Renal pelvis (tissue), 4 donors: ENCODE results near the gene CDC42BPB. TPM values are rescaled to one million over a fixed set of nuclear protein-coding genes. Genes with fewer than 3 reads are reported as not detected.

Experiments
- DNase-seq: peaks from one replicate; pipeline ENCODE4 v3.0.0-alpha.2; 2013
- polyA plus RNA-seq, 3 donors: library from polyadenylated mRNA; unstranded; fragments of 120-200 nt; gene quantifications; one replicate each; pipeline ENCODE4 v1.2.1, GENCODE V29; 2013; ENCODE audit not compliant: insufficient read length in 3 of 3

Gene CDC42BPB
- polyA plus RNA-seq, 3 donors, result 78.6 to 93.7 (median 90.9) TPM

DNA sequence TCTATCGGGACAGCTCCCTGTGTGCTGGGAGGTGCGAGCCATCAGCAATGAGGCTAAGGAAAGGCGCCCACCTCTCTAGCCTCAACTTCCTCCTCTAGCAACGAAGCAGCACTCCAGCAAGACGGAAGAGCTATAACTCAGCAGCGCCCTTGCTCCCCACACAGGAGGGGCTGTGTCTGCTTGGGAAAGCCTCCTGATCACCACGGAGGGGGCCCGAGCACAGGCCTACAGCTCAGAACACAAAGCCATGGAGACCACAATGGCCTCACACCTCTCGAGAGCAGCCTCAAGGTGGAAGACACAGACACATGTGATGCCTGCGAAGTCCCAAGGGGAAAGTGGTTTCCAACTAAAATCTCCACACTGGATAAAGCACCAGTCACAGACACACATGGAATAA lies 60.4 kb downstream of the CDC42BPB start:
- DNase-seq, result no peak

DNA sequence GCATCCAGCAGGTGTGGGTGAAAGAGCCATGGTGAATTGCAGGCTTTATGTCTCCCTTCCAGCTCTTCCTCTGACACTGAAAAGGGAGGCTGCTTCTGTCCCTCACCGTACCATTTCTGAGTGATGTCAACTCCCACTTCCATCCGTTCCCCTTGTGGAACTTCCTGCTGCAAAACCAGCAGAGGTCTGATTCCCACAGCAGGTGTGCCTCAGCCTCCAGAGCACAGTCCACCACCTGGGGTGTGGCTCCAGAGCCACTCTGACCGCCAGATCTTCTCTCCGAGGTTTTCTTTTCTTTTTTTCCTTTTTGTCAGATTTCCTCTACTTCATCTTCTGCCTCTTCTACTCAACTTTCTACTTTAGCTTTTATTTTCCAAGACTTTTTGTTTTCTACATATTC lies 62.7 kb downstream of the CDC42BPB start:
- no peak for DNase-seq

DNA sequence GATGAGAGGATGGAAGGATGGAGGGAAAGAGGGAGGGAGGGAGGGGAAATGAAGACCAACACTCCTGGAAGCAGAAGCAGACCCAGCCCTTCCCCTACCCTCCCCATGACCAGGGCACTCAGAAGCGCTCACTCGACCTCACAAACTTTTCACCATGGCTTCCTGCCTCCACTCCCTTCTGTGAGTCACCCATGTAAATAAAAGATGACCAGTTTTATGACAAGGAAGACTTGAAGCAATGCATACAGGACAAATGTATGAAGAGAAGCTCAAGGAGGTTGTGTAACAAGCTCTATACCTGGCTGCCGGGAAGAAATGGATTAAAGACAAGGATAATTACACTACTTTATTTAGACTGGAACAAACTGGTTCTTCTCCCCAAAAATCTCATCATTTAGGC lies 63.8 kb downstream of the CDC42BPB start:
- no peak for DNase-seq

GRCh38 chr14:102991376-102991775 lies 66.0 kb downstream of the CDC42BPB start:
- no peak for DNase-seq

DNA sequence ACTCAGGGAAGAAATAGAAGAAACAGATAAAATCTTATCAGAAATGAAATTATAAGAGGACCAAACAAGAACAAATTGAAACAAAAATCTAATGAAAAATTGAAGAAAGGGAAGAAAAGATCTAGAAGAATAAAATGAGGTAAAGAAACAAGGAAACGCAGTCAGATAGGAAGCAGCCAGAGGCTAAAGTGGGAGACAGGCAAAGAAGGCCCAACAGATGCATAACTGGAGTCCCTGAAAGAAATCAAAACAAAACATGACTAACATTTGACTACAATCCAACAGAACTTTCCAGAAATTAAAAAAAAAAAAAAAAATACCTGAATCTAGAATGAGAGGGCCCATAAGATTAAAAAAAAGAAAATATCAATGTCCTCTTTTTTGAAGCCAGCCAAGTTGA lies 69.3 kb downstream of the CDC42BPB start:
- DNase-seq, result no peak

DNA sequence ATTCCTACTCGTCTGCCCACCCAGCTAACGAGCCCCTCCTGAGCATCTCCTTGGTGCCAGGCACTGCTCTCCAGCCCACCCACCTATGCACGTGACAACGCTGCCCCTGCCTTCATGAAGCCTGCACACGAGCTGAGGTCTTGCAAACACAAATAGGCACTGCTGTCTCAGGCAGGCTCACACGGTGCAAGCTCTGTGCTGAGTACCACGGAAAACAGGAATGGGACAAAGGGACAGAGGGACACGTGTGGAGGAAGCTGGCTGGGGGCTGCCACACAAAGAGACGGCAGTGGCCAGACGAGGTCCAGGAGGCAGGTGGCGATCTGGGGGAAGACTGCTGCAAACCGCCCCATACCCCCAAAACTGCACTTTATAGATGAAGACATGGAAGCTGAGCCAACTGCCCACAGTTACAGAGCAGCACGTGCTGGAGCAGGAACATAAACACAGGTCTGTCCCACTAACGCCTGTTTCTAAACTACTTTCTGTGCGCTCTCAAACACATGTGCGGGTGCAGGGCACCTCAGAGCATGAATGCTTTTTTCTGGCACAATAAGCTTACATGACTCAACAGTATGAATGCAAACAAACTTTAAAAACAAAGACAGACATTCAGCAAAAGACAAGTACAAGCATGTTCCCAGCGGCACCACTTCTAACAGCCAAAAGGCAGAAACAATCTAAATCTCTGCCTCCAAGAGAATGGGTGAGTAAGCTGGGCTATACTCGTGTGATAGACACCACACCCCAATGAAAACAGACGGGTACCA lies 70.4 kb downstream of the CDC42BPB start:
- DNase-seq, result no peak

DNA sequence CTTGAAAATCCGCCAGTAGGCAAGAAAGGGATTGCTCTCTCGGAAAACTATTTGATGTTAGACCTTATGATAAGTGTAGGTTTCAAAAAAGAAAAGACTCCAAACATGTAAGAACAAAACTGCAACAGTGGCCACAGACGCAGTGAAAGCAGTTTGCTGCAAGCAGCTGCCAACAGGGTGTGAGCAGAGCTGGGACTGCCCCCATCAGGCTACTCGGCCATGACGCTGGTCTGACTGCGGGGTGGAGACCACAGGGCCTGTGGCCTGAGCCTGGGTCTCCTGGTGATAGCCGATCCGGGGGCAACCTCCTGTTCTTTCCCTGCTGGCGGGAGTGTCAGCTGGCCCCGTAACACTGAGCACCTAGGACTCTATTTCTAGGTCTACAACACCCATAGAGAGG lies 71.7 kb downstream of the CDC42BPB start:
- no peak for DNase-seq

GRCh38 chr14:102984336-102985102 lies 72.8 kb downstream of the CDC42BPB start:
- DNase-seq, result no peak

- DNase-seq, result no peak
Measured at GRCh38 chr14:102983496-102983895, 73.9 kb downstream of the CDC42BPB start.

- DNase-seq, result no peak
Measured at GRCh38 chr14:102982852-102983470, 74.4 kb downstream of the CDC42BPB start.

GRCh38 chr14:102980409-102980810 lies 76.9 kb downstream of the CDC42BPB start:
- DNase-seq, result no peak

GRCh38 chr14:102979406-102979805 lies 77.9 kb downstream of the CDC42BPB start:
- DNase-seq, result no peak

DNA sequence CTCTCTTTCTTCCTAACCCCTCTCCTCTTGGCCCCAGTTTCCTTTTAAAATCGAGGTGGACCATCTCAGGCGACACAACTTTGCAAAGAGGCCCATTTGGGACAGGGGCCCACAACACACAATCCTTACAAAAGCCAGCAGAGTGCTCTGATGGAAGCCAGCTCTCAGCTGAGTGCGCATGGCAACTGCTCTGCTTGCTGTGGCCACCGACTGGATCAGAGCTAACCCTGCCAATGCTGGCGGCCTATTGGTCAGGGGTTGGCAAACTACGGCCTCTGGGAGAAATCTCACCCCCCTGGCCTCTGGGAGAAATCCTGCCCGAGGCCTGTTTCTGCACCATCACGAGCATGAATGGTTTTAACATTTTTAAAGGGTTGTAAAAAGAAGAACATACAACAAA lies 79.9 kb downstream of the CDC42BPB start:
- no peak for DNase-seq

DNA sequence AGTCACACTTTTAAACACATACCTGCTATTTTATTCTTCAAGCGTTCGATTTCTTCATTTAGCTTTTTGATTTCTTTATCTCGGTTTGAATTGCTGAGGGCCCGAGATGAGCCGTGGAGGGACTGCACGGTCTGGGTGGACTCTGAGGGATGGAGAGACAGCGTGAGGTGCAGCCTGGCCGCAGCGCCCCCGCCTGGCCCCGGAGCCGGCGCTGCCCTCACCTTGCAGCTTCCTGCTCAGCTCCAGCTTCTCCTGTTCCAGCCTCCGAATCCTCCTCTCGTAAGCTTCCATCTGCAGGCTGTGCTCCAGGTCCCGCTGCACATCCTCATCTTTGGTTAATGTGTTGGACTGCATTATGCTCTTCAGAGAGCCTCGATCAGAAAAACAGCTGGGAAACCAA lies 81.7 kb downstream of the CDC42BPB start:
- DNase-seq, result no peak

DNA sequence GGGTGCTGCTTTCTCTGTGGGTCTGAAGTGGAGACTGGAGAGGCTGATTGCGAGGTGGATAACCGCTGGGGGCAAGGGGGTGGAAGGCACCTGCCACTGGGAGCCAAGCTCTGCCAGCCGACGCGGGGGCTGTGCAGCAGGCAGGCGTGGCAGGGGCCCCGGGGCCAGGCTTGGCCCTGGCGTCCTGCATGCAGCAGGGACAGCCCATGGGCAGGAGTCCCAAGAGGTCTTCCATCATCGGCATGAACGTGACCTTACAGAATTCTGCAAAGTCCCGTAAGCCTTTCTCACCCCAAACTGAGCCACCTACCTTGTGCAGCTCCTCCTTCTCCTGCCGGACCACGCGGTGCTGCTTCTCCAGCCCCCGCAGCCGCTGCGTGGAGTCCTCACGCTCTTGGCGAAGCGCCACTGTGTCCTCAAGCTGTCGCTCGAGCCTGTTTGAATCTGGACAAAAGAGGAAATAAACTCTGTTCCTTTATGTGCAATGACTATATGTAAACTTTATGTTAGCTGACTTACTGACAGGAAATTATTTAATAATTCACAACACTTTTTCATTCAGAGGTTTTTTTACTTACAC lies 83.6 kb downstream of the CDC42BPB start:
- DNase-seq, result no peak

- no peak for DNase-seq
Measured at GRCh38 chr14:102971836-102972606, 85.3 kb downstream of the CDC42BPB start.

GRCh38 chr14:102971314-102971713 lies 86.0 kb downstream of the CDC42BPB start:
- DNase-seq, result no peak

DNA sequence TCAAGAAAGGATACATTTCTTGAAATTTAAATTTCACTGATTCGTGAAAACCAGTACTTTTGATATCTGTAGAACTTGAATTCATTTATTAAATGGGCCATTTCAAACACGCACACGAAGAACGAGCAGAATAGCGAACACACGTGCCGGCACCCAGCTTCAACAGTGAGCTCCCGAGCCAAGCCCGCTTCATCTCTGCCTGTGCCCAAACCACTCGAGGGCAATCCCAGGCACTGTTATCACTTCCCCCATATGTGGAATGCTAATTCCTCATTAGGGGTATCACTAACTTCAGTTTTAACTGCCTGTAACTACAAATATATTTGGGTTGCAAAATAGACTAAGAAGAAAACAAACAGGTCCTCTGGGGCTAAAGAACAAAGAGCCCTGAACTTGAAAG lies 86.9 kb downstream of the CDC42BPB start:
- no peak for DNase-seq

DNA sequence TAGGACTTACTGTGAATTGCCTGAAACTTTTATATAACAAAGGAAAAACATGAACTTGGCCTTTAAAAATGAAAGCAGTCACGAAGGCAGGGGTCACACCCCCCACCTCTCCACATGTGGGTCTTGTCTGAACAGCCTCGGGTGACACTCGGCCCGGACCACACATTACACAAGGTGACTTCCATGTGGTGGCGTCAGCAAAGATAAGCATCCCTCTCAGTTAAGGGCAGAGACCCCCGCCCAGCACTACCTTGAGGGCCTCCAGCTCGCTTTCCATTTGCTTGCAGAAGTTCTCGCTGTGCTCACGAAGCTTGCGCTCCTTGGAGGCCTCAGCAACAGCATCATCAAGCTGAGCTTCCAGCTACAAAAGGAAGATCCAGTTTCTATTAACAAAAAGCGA lies 87.4 kb downstream of the CDC42BPB start:
- DNase-seq, result no peak

- no peak for DNase-seq
Measured at GRCh38 chr14:102969060-102969791, 88.1 kb downstream of the CDC42BPB start.

- DNase-seq, result no peak
Measured at GRCh38 chr14:102968306-102968705, 89.0 kb downstream of the CDC42BPB start.
